NCI-H69 (cell line): ENCODE measurements around the gene NDUFV3.
"Not testable (repeated sequence)": the region's sequence is repeated elsewhere in the genome, so short reads cannot be mapped to it uniquely, and the experiment has no call there.

Experiments
- DNase-seq: peaks from one replicate; lab custom pipeline; 2025; lab: John Stamatoyannopoulos, UW

The NDUFV3 gene

DNA sequence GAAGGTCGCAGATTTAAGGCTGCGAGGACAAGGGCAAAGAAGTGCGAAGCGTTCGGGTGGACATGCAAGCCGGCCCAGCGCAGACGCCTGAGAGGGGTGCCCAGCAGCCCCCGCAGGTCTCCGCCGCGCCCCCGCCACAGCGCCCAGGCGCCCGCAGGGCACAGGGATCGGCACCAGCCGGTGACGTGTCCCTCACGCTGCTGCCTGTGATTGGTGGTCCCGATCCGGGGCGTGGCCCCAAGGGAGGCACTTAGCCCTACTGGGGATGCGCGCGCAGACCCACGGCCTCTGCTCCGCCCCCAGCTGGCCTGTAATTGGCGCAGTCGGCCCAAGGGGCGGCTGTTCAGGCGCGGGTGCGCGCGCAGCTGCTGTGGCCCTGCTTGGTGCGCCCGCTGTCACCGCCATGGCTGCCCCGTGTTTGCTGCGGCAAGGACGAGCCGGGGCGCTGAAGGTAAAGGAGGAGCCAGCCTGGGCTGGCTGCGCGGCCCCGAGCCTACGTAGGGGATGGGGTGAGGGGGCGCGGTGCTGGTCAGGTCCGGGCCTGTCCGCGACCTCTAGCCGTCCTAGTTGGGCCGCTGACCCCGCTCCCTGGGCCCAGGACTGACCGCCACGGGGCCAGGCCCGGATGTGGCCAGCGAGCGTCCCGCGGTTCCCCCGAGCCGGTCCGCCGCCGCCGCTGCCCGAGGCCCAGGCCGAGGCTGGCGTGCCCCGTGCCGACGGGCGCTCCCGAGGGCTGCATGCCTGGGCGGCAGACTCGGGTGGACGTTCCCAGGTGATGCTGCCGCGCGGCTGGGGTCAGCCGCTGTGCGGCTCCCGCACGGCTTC lies at the start of gene NDUFV3:
Gene NDUFV3, plus strand, starts transcription at position 379 of the 825 bp plus-strand sequence. Its CDS starts 25 bp downstream, at position 404.
- DNase-seq = peak; percentile 99

DNA sequence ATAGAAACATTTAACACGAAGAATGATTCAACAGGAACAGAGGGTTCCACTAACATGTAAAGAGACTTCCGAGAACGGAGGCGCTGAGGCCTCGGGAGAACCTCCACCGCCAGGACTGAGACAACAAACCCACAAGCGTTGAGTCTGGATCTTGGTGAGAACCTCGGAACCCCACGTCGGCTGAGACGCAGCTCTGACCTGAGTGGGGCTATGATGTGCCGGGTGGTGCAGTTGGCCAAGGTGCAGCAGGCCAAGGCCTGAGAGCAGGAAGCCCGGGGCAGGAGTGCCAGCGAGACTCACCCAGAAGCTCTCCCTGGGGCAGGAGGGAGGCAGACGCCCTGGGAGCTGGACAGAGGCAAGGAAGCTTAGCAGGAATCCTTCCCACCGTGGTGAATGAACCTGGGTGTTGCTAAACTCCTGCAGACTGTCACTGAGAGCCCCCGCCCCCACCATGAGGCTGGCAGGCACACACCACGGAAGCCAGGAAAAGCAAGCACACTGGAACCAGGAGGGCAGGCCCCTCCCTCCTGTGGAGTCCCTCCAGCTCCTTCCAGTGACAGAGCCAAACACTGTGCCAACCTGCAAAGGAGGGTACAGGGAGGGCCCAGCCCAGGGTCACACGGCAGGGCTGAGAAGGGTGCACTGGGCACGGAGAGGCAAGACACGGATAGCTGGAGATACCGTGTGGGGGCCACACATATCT lies 48.5 kb upstream of the NDUFV3 start:
- DNase-seq = no peak

DNA sequence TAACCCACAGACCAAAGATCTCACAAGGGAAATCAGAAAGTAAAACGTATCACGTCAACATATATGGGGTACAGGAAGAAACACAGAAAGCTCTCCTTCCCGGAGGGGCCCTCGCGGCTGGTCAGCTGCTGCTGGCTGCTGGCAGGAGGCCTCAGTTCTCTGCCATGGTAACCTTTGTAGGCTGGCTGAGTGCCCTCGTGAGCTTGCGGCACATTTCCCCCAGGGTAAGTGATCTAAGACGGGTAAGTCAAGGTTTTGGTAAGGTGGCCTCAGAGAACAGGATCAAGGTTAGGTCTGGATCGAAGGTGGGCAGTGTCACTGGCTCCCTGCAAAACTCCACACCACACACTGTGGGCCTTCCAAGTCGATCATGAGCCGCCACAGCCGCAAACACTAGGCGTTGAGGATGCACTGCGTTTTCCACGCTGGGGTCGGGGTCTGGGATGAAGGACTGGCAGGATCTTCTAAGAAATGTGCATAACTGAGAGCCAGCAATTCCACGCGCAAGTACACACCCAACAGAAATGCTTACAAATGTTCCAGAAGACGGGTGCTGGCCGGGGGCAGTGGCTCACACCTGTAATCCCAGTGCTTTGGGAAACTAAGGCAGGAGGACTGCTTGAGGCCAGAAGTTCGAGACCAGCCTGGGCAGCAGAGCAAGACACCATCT lies 47.7 kb upstream of the NDUFV3 start:
- DNase-seq = no peak

DNA sequence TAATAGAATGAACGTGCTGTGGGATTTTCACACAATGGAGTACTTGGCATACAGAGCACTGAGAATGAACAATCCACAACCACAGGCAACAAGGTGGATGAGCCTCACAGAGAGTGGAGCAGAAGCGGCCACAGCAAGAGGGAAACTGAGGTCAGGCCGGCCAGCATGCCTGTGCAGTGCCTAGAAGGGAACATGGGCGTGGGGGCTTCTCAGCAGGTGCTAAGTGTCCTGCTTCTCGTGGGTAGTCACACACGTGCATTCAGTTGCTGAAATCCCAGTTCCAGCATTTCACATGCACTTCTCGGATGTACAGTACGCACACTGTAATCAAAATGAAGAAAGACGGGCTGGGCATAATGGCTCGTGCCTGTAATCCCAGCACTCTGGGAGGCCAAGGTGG lies 46.9 kb upstream of the NDUFV3 start:
- DNase-seq = no peak

DNA sequence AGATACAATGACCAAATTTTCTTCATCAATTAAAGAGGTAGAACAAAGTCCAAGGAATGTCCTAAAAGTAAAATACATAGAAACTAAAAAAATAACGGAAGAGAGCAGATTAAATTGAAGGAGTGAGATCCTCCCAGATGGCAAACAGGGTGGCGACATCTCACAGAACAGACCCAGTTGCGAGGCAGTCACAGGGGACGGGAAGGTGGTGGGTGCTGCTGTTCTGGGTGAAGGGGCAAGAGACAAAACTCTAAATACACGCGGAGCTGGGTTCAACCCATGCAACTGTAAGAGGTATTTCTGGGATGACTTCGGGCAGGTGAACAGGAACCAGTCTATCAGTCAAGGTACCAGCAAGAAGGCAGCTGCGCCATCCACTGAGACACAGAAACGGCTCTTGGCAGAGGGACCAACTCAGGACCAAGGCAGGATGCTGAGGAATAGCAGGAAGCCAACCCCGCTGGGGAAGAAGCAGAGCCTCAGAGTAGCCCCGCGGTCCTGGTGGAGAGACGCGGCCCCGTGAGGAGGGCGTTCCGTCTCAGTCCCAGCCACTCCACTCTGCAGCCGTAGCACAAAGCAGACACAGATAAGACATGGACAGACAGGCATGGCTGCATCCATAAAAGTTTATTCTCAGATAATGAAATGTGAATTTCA lies 45.9 kb upstream of the NDUFV3 start:
- no peak for DNase-seq

DNA sequence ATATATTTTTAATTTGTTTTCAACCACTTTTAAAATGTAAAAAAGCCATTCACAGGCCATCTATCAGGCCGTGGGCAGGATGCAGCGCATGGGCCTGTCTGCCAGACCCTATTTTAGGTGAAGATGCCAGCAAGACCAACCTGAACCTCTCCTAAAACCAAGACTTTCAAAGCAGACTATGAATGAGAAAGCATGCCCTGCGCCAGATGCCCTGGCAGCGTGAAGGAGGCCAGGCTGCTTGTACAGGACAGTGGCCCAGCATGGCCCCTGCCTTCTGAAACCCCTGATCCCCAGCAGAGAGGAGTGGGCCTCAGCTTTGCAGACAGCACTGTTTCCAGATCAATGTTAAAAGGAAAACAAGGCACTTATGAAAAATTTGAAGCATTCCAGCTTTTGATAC lies 45.4 kb upstream of the NDUFV3 start:
- DNase-seq = no peak

DNA sequence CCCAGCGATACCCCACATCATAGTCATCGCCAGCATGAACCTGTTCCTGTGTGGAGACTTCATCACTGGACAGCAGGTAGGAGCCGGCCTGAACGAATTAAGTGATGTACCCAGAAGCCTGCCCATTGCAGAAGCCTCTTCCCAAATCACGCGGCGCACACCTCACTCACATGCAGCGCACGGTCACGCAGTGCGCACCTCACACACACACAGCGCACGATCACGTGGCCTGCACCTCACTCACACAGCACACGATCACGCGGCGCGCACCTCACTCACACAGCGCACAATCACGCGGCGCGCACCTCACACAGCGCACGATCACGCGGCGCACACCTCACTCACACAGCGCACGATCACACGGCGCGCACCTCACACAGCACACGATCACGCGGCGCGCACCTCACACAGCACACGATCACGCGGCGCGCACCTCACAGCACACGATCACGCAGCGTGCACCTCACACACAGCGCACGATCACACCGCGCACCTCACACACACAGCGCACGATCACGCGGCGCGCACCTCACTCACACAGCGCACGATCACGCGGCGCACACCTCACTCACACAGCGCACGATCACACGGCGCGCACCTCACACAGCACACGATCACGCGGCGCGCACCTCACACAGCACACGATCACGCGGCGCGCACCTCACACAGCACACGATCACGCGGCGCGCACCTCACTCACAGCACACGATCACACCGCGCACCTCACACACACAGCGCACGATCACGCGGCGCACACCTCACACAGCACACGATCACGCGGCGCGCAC lies 44.8 kb upstream of the NDUFV3 start:
- DNase-seq = not testable (repeated sequence)

DNA sequence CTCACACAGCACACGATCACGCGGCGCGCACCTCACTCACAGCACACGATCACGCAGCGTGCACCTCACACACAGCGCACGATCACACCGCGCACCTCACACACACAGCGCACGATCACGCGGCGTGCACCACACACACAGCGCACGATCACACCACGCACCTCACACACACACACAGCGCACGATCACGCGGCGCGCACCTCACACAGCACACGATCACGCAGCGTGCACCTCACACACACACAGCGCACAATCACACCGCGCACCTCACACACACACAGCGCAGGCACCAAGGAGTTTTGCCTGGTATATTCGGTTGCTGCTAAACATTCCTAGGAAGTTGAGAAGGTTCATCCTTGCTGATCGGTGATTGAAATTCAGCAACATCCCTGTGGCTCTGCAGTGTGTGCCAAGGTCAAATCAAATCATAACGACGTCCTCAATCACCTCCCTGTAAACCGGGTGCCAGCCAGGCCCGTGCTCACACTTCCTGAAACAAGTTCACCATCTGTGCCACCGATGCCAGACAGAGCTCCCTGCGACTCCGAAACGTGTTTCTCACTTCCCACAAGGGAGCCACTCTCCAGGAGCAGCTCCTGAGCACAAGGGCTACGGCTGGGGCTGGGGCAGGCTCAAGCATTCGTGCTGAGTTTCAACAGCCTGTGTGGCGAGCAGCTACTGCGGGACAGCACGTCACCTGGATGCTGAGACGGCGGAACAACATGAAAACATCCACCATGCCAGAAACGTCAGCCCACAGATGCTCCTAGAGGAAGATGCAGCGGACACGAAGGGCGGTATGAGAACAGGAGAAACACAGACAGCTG lies 44.0 kb upstream of the NDUFV3 start:
- DNase-seq = no peak

DNA sequence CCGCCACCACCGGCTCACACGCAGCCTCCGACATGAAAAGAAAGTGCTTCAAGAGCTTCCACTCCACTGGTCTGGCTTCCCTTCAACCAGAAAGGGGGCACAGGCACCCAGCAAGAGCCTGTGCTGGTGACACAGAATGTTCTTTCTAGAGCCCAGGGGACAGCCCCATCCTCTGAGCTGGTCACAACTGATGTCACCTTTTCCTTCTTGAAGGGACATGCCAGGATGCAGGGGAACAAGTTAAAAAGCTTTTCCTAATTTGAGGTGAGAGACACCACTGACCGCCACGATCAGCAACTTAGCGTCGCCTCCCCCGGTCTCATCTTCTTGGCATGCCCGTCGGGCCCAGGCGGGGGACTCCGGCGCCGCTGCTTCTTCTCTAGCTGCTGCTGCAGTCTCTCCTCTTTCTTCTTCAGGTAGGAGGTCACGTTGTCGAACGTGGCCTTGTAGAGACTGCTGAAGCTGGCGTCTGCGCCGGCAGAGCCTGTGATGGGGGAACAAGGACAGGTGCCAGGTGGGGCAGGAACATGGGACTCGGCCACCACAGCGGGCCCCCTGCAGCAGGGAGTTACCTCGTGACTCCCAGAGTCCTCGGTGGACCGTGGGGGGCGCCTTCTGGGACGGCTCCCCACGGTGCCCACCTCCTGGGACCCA lies 43.2 kb upstream of the NDUFV3 start:
- no peak for DNase-seq

DNA sequence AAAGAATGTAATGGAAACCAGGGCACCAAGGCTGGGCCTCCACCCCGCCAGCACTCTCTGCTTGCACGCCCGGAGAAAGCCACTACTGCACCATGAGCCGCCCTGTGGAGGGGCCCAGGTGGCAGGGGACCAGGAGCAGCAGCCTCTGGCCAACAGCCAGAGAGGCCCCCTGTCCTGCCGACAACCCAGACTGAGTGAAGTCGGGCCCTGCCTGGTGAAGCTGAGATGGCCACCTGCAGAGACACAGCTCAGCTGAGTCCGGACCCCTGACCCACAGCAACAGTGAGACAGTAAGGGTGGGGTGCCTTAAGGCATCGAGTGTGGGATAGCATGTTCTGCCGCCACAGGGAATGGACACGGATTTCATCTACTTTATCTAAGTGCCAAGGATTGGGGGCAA lies 42.6 kb upstream of the NDUFV3 start:
- no peak for DNase-seq

DNA sequence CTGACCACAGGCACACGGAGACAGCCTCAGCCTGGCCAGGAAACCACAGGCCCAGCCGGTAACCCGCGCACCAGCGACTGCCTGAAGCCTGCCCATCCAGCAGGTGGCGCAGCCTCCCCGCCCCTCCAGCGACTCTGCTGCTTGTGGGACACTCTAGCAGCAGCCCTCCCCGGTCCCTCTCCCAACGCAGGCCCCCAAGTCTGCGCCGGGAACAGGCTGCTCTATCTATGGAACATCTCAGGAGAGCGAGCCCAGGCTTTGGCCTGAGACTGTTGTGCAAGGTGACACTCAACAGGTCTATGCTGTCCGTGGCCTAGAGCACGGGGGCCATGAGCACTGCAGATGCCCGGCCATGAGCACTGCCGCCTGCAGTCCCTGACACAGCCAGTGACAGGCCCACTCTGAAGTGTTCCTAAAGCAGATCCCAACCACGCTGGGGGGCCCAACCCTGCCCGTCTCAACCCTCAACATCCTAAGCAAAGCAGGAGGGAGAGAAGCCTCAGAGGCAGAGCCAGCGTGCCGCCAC lies 42.2 kb upstream of the NDUFV3 start:
- DNase-seq = no peak

DNA sequence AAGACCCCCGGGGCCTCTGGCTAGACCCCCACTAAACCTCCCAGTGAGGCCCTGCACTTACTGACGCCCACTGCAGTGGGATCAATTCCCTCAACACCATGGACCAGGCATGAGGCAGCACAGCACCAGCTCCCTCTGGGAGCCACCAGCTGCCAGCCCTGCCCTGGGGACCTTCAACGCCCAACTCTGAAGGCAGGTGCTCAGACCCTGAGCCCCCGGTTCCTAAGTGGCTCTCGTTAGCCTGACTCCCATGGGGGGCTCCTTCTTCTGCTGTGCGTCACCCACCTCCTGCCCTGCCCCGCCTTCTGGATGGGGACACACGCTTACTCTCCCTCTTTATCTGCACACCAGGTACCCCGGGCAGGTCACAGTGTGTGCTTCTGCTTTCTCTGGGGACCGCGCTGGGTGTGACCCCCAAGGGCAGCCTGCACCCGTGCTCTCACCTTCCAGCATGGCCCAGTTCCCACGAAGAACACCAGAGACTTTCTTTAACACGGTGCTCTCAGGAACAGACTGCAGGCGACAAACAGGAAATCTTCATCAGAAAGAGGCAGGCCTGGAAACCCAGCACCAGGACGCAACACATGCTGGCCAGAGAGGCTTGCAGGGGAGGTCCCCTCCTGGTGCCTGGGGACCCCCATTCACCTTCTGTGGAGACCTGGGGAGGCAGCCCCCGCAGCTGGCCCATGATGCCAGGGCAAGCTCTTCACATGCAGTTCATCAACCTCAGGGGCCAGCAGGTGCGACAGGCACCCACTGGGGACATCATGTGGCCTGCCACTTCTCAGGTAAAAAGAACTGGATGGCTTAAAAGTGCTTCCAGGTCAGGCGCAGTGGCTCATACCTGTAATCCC lies 41.1 kb upstream of the NDUFV3 start:
- no peak for DNase-seq

DNA sequence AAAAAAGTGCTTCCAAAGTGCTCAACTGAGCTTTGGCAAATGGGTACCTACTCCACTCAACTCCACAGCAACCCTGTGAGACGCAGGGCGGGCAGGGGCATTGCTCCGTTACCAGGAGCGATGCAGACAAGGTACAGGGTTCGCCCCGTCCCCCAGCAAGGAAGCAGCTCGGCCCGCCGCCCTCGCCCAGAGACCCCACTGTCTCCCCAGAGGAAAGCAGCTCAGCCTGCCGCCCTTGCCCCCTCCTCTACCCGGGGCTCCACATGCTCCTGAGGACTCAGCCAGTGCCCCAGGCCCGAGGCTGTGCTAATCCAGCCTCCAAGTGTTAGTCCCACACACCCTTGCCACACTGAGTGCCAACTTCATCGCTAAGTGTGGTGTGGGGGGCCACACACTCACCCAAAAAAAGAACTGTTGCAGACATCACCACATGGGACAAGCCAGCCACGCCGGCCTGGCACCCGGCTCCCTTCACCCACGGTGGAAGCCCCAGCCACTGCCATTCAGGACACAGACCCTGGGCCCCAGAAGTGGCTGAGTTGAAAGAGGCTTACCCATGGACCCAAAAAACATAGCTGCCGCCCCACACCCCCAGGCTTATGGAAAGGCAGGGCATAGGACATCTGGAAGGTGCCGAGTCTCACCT lies 40.1 kb upstream of the NDUFV3 start:
- no peak for DNase-seq

DNA sequence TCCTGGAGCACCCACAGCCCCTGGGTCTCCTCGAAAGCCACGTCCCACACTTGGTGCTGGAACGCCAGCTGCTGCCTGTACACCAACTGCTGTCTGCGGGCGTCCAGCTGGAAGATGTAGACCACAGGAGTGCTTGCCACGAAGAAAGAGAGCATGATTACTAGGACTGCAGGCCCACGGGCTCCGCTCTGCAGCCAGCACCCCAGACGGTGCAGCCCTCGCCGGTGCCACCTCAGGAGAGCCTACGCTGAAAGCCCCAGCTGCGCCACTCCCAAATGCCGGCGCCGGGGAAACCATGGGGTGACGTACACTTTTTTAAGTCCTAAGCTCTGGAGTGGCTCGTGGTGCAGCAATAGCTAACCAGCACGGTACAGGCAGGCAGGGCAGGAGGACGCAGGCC lies 39.5 kb upstream of the NDUFV3 start:
- no peak for DNase-seq

DNA sequence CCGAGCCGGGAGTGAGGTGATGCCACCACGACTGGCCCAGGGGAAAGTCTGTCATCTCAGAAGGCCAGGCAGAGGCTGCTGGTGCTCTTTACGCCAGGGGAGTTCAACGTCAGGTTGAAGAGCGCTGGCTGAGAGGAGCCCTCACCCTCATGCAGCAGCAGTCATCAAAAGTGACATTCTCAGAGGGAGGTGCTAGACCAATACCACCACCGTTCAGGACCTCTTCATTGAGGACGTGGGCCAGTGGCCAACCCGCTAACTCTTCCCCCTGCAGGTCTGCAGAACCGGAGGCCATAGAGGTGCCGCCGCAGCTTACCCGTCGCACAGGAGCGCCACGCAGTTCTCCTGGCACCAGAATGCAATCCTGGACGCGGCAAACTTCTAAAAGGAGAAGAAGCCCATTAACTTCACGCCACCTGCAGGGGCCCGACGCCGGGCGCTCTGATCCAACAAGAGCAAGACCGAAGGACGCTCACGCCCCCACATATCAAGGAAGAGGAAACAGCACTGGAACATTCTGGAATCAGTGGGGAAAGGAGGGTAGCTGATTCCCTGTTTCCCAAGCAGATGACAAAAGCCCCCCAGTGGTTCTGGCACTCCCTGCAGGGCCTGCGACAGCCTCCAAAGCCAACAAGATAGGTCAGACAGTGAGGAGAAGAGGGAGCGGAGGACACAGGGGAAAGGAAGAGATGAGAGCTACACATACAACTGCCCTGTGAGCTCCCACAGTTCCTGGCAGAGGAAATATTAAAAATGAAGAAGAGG lies 38.7 kb upstream of the NDUFV3 start:
- DNase-seq = no peak

DNA sequence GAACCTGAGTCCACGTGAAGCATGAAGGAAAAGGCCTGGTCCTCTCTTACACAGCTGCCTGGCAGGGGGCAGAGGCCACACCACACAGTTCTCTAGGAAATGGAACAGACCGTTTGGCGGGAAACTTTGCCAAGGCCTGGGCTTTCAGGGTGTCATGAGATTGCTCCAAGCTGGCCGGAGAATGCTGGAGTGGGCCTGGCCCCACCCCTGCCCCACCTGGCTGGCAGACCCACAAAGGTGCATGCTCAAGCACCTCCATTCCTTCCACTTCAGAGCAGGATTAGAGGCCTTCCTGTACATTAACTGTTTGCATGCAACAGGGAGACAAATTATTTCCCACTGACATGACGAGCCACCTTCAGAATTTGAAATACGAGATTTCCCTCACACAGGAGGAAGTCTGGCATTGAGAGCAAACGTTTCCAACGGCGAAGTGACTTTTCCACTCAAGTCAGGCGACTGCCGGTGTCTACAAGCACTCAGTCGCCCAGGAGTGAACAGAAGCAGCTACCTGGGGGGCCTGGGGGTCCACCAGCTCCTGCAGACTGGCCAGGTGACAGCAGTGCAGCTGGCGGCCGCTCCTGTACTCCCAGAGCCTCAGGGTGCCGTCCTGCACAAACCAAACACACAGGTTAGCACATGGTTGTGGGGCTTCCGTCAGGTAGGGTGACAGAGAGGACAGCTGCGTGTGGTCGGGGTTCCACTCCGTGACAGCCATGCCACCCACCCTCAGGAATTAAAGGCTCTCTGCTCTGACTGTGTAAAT lies 37.8 kb upstream of the NDUFV3 start:
- no peak for DNase-seq

DNA sequence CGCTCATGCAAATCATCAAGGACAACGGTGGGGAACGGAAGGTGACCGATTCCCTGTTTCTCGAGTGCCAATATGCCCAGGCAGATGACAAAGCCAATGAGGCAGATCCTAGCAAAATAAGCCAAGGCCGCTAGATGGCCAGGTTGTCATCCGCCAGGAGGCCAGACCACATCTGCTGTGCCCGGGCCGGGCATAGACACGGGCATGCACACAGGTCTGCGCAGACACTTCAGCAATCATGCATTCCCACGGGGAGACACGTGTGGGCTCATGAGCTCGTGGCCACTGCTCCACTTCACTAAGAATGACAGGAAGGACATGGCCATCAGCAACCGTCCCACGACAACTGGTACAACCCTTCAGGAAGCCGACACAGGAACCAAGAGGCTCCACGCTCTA lies 37.2 kb upstream of the NDUFV3 start:
- DNase-seq = no peak
